ENCODE data around the gene STOML2.

The STOML2 gene

DNA sequence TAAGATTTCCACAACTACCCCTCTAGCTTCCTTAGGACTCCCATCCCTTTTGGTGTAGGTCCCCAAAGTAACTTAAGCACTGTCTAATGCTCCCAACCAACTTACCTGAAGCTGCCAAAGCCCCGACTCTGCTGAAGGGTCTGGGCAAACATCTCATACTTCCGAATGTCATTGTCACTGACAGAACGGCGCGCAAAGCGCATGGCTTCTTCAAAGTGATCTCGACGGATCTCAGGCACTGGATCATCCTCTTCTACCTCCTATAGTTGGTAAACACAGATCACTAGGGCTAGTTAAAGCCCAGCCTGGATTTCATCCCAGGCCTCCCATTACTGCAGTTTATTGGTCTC is 45.7 kb downstream of the STOML2 start:
- H3K4me3 ChIP-seq, result no peak overlapping the region
- no peak overlapping the region for H3K27ac ChIP-seq
- DNase-seq (ENCODE audit: low spot score), result no peak
- TF ChIP-seq, protein P1, sequence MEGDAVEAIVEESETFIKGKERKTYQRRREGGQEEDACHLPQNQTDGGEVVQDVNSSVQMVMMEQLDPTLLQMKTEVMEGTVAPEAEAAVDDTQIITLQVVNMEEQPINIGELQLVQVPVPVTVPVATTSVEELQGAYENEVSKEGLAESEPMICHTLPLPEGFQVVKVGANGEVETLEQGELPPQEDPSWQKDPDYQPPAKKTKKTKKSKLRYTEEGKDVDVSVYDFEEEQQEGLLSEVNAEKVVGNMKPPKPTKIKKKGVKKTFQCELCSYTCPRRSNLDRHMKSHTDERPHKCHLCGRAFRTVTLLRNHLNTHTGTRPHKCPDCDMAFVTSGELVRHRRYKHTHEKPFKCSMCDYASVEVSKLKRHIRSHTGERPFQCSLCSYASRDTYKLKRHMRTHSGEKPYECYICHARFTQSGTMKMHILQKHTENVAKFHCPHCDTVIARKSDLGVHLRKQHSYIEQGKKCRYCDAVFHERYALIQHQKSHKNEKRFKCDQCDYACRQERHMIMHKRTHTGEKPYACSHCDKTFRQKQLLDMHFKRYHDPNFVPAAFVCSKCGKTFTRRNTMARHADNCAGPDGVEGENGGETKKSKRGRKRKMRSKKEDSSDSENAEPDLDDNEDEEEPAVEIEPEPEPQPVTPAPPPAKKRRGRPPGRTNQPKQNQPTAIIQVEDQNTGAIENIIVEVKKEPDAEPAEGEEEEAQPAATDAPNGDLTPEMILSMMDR (IDR thresholded peaks at IDR 0.05), result no peak

DNA sequence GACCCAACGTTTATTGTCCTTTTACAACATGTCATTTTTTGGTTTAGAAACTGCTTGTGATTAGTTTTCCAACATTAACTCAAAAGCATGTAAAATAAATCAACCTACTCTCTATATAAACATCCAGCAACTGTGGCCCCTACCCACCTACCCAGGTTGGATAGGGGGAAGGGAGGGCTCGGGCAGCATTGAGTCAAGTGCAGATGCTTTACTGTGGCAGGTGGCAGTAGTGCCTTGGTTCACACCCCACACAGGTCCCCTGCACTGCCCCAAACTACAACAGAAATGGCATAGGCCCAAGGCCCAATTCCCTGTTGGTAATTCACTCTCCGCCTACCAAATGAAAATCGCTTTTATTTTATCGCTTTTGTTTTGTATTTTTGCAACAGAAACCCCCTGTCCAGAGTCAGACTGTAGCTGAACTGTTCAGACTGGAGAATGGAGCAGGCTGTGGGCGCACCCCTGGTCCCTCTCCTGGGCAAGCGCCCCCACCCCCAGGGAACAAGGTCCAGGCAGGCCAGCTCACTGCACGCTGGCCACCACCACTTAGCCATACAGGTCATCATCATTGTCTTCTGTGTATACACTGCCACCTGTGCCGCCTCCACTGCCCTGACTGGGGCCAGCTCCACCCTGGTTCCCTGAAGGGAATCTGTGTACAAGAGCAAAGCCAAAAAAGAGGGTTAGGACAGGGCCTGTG is 46.2 kb downstream of the STOML2 start:
- Histone ChIP-seq H3K27ac (no peak overlapping the region), H3K4me3 (no peak overlapping the region)
- DNase-seq (ENCODE audit: low spot score), result no peak
- TF ChIP-seq, protein P1 (IDR thresholded peaks at IDR 0.05), result no peak

DNA sequence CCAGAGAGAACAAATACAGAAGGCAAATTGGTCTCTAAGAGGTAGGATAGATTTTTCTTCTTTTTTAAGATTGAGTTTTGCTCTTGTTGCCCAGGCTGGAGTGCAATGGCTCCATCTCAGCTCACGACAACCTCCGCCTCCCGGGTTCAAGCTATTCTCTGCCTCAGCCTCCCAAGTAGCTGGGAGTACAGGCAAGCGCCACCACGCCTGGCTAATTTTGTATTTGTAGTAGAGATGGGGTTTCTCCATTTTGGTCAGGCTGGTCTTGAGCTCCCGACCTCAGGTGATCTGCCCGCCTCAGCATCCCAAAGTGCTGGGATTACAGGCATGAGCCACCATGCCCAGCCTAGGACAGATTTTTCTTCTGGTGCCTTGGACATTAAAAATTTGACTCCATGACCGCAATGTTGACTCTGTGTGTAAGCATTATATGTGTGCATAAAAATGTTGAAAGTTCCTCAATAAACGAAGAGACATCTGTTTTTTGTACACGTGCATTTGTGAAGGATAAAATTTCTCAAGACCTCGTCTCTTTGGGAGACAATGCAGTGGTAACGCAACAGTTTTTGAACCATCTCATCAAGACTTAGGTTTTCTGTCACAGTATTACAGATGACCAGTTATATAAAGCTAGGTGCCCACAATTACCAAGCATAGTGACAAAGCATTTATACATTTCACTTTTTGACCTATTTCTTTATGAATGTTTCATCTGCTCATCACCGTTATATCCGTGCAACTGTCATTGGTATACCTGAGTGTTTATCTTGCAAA is 47.9 kb downstream of the STOML2 start:
- no peak for DNase-seq (ENCODE audit: low spot score)
- Histone ChIP-seq H3K27ac (no peak overlapping the region), H3K4me3 (no peak overlapping the region)
- TF ChIP-seq, protein P1 (IDR thresholded peaks at IDR 0.05), result no peak

DNA sequence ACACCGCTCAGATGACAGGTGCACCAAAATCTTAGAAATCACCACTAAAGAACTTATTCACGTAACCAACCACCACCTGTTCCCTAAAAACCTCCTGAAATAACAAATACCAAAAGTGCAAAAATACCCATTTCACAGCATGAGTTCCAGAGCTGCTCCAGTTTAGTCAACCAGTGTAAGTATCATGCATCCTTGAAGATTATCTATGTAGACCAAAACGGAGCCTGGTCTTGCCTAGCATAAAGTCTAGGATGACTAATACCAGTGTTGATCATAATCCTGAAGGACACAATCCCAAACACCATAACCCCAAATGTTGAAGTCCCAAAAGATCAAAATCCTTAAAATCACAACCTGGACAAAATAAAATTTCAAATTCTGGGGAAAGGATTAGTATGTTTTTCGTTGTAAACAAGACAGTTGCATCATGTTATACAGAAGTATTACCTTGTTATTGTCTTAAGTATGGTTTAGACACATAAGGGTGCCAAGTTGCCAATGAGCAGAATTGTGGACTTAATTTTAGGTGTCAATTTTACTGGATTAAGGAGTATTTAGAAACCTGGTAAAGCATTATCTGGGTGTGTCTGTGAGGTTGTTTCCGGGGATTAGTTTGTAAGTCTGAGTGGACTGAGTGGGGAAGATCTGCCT is 48.6 kb downstream of the STOML2 start:
- Histone ChIP-seq H3K27ac (no peak overlapping the region), H3K4me3 (no peak overlapping the region)
- TF ChIP-seq, protein P1 (IDR thresholded peaks at IDR 0.05), result no peak
- no peak for DNase-seq (ENCODE audit: low spot score)

DNA sequence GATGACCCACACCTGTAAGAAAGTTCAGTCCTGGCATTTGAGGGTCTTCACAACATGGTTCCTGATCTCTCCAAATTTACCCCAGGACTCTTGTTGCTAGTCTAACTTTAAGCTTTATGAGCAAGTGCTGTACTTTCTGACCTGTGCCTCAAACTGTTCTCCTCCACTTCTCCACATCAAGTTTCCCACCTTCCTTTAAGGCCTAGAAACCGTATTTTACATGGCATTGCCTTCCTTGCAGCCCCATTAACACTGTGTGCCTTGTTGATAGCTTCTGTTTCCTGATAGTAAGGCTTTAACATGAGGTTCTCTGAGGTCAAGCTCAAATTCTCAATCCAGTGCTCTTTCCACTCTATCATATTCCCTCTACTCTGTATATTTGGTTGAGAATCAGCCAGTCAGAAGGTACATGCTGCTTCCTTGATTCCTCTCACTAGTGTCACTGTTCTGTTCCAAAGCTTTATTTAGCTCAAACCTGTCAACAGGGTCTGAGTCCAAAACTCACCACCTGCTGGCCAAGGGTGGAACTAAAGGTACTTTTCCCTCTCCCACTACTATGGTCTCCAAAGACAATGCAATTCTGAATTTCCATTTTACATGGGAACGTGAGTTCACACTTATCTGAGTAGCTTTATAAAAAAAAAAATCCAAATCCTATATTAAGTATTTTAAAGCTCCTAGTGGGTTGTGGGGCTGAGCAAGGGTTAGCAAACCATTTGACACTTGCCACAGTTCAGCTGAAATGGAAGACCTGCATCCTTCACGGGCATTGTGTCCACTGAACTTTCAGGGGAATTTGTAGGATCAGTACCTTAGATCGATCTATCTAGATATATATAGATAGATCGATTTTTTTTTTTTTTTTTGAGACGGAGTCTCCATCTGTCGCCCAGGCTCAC is 51.6 kb downstream of the STOML2 start:
- TF ChIP-seq, protein P1 (IDR thresholded peaks at IDR 0.05), result peak; percentile 22
- DNase-seq (ENCODE audit: low spot score), result no peak
- Histone ChIP-seq H3K4me3 (no peak overlapping the region), H3K27ac (peak overlapping the region; percentile 15 to 39)

Measured in coronary artery (tissue), 2 donors.